VCaP (cell line): ENCODE measurements around the gene CRELD2.
A peak's percentile ranks its signal among the peaks of the same experiment; 100 is the strongest.

Experiments used
- H3K27ac ChIP-seq: fragments of 450-650 bp; 2 replicates; pipeline ENCODE4 v1.5.1; 2017
- CTCF ChIP-seq: fragments of 450-650 bp; conservative IDR thresholded peaks from 2 replicates; pipeline ENCODE4 v1.5.1; 2017; ENCODE audit warnings: mild to moderate bottlenecking, moderate library complexity

The CRELD2 gene

GRCh38 chr22:49877642-49878041 lies 40.8 kb upstream of the CRELD2 start:
- H3K27ac ChIP-seq = no peak overlapping the region
- no peak for TF ChIP-seq CTCF

GRCh38 chr22:49878206-49878605 lies 40.2 kb upstream of the CRELD2 start:
- no peak overlapping the region for H3K27ac ChIP-seq
- no peak for TF ChIP-seq CTCF

GRCh38 chr22:49879871-49880270 lies 38.6 kb upstream of the CRELD2 start:
- H3K27ac ChIP-seq = no peak overlapping the region
- TF ChIP-seq CTCF = no peak

GRCh38 chr22:49880281-49880680 lies 38.2 kb upstream of the CRELD2 start:
- H3K27ac ChIP-seq = no peak overlapping the region

GRCh38 chr22:49881856-49882255 lies 36.6 kb upstream of the CRELD2 start:
- TF ChIP-seq CTCF = no peak
- H3K27ac ChIP-seq = peak overlapping the region; percentile 24; the same call in 1 of the 2 replicates

More at GRCh38 chr22:49880281-49880680, 38.2 kb upstream of the CRELD2 start:
- no peak for TF ChIP-seq CTCF

GRCh38 chr22:49882519-49883293 lies 35.7 kb upstream of the CRELD2 start:
- peak overlapping the region; percentile 24; the same call in 1 of the 2 replicates for H3K27ac ChIP-seq
- TF ChIP-seq CTCF = no peak

- H3K27ac ChIP-seq = no peak overlapping the region
- no peak for TF ChIP-seq CTCF
These were observed 35.2 kb upstream of the CRELD2 start for GRCh38 chr22:49883294-49883640.
